GM21786 (cell line): Measurements from ENCODE around the gene ASIC4.

ENCODE experiments used
- ATAC-seq: cut with Tn5 transposase; IDR thresholded peaks from one replicate; pipeline ENCODE4 v1.9.1; 2021; ENCODE audit not compliant: unreplicated experiment

ASIC4 gene

DNA sequence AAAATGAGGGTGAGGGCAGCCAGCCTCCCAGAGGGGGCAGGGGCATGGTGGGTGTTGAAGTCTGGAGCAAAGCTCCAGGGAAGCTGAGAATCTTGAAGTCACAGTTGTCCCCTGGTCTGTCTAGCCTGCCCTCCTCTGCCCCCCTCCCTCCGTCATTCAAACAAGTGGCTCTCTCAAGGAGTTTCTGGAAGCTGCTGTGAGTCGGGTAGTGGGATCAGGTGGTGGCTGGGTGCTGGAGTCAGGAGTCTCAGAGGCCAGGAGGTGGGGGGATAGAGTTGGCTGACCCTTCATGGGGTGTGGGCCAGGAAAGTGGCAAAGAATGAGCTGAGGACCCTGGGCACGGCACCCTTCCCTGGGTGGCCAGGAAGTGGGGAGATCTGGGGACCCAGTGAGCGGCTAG, 495 bp upstream of the ASIC4 start:
- no peak for ATAC-seq

GRCh38 chr2:219514836-219515235, 554 bp downstream of the ASIC4 start:
- no peak for ATAC-seq

- no peak for ATAC-seq
Measured at GRCh38 chr2:219515874-219516629, 1.8 kb downstream of the ASIC4 start.

GRCh38 chr2:219516888-219517287, 2.6 kb downstream of the ASIC4 start:
- no peak for ATAC-seq

- no peak for ATAC-seq
Measured at GRCh38 chr2:219517954-219518778, 3.9 kb downstream of the ASIC4 start.

GRCh38 chr2:219519526-219519916, 5.2 kb downstream of the ASIC4 start:
- ATAC-seq: no peak

- ATAC-seq: no peak
Measured at GRCh38 chr2:219520079-219520478, 5.8 kb downstream of the ASIC4 start.

DNA sequence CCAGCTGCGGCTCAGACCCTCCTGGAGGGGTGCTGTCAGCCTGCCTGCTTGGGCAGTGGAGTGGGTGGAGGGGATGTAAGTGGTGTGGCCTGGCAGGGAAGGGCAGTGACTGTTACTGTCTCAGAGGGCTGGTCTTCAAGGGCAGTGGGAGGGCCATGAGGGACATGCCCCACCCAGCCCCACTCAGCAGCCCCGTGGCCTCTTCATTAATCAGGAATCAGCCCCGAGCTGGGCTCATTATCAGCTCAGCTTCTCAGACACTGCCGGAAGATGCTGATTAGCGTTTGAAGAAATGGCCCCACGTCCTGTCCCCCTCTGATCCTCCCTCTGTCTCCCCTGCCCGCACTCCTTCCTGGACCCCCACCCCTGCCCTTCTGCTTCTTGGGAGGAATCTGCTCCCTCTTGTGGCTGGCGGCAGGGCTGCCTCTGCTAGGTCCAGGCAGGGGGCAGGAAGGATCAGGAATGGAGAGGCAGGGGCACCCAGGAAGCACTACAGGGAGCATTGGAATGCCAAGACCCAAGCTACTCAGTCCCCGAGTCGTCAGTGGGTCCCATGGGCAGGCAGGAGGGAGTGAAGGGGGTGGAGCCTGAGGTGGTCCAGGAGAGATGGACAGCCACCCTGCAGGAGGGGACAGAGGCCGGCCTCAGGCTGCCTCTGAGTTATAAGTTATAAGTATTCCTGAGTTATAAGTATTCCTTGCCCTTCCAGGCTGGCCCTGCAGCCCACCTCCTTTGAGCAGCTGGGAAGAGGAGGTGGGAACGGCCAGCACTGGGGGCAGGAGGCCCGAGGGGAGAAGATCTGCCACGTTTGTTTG, 7.0 kb downstream of the ASIC4 start:
- no peak for ATAC-seq

DNA sequence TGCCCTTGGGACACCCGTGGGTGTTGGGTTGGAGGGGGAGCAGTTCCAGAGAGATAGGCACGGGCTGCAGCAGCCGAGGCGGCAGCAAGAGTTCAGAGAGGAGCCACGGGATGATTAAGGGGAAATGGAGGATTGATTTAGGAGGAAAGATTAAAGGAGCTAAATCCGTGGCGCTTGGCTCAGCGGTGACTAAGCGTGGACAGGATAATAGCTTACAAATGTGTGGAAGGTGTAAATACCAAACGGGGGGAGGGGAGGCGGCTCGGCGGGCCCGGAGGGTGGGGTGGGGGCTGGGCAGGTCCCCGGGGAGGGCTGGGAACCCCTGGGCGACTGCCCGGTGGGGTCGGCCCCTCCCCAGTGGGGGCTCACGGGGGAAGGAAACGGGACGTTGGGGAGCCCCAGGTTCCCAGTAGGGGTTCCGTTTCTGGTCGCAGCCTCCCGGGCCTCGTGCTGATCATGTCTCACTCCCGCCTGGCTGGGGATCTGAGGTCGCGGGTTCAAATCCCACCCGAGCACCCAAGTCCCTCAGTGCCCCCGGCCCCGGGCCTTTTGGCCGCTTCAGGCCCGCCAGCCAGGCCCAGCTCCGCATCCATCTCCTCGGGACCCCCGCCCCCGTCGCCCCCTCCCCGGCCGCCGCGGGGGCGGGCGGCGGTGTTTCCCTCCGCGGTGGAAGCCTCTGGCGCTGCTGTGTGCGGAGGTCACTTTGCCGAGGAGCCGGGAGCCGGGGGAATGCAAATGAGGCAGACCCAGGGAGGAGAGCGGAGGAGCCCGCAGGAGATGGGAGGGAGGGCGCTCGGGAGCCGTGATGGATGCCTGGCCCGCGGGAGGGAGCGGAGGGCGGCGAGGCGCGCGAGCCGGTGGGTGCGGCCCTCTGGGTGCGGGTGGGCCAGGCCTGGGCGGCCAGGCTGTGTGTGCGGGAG, 8.1 kb downstream of the ASIC4 start:
- no peak for ATAC-seq

DNA sequence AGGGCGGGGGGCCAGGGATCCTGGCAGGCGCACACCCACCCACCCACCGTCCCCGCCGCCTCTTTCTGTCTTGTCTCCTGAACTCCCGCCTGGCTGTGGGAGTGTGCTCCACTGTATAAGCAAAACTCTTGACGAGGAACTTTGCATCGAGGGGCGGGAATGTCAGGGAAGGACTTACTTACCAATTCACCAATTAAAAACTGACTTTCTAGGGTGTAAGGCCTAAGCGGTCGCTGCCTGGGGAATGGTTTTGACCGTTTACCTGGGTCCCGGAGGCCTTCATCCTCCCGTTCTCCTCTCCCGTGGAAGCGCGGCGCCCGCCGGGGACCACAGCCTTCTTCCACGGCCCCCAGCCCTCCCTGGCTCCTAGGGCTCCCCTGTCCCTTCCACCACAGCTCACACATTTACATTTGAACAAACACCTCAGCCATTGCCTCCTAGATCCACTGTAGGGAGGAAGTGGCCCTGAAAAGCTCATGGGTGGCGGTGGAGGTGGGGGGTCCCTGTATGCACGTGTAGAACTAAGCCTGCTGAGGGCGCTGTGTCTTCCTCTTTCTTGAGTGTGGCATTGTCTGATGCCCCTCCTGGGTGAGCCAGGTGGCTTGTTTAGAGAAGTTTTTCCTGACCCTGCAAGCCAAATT, 8.9 kb downstream of the ASIC4 start:
- no peak for ATAC-seq

DNA sequence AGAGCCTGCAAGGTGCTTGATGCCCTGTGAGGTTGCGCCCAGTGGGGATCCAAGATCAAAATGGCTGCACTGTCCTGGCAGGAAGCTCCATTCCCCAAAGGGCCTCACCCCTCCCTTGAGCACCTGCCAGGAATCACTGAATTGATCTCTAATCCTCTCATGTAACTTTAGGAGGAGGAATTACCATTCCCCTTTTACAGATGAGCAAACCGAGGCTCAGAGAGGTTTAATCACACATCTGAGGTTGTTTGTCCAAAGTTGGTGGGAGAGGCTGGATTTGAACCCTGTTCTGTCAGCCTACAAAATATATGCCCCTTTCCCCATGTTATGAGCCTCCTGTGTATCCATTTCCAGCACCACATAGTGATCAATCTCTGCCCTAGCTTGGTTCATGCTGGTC, 10.5 kb downstream of the ASIC4 start:
- no peak for ATAC-seq

- no peak for ATAC-seq
Measured at GRCh38 chr2:219525533-219526232, 11.4 kb downstream of the ASIC4 start.

DNA sequence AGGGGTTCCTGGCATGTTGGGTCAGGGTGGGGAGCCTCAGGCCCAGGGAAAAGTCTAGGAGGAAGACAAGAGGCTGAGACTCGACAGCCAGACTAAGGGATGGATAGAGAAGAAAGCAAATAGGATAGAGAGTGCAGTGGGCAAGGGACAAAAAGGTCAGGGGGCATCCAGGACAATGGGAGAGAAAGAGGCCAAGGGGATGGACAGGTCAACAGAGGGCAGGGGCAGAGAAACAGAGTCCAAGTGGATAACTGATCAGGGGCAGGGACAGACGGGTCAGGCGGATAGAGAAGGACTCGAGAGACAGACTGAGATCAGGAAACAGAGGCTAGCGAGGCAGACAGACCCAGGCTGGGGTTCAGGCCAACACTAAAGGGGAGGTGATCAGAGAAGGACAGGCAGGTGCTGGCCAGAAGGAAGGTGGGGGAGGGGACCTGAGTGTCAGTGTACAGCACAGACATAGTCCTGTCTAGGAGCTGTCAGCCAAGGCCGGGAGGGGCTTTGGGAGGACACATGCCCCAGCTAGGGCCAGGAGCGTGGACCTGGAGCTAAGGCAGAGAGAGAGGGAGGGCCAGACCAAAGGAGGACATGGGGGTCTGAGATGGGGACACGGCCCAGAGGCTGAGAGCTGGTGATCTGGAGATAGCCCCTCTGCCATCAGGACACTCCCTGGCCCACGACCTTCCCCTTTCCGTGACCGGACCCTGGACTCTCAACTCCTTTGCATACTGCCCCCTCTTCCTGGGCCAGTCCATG, 12.2 kb downstream of the ASIC4 start:
- no peak for ATAC-seq

DNA sequence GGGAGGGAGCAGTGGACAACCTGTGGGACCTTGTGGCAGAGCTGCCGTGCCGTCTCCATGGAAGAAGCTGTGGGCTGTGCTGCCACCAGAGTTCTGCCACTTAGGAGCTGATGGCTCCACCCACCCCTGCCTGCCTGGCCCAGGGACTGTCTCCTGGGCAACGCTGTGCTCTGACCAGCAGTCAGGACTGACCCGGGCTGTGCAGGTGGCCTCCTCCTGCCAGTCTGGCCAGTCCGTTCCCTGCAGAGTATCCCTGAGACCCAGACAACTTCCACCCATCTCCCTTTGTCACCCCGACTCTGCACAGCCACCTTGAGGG, 12.8 kb downstream of the ASIC4 start:
- no peak for ATAC-seq

DNA sequence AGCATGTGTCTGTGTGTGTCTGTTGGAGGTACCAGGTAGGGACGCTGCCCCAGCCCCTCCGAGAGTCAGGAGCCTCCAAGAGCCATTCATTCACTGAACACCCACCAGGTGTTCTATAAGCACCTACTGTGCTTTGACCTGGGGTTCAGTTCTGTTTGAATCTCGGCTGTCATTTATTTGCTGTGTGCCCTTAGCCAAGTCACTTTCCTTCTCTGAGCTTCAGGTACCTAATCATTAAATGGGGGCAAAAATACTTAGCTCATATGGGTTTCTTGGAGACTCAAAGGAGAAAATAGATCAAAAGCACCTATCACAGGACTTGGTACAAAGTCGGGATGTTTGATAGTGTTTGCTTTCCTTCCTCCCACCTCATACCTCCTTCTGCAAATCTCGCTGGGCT, 13.2 kb downstream of the ASIC4 start:
- no peak for ATAC-seq

DNA sequence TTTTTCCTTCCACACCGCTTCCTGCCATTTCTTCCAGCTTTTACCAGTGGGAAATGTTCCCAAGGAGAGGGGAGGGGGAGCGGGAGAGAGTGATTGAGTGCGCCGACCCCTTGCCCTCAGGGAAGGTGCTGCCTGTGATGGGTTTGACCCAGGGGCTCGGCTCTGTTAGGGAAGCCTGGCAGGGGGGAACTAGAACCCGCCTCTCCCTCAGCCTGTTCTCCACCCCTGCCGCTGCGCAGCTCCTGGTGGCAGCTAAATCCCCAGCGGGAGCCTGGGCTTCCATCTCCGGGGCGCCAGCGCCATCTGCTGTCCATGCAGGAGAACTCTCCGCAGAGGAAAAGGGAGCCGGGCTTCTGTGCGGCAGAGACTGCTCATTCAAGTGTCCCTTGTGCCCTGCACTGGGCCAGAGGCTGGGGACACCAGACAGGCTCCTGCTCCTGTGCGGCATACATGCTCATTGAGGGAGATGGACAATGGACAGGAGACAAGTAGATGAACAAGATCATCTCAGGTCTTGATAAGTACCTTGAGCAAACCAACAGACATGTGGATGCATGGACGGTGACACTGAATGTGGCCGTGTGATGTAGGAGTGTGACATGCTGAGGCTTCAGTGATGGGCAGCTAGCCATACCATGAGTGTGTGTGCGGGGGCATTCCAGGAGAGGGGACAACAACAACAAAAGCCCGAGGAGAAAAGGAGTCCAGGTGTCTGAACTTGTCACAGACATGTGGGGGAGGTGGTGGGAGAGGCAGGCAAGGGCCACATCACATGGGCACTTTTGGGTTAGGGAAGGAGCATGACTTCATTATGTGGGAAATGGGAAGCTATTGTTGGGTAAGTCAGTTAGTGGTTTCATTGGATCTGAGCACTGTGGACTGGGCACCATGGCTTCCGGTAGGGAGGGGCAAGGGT, 16.0 kb downstream of the ASIC4 start:
- ATAC-seq: peak; percentile 87

DNA sequence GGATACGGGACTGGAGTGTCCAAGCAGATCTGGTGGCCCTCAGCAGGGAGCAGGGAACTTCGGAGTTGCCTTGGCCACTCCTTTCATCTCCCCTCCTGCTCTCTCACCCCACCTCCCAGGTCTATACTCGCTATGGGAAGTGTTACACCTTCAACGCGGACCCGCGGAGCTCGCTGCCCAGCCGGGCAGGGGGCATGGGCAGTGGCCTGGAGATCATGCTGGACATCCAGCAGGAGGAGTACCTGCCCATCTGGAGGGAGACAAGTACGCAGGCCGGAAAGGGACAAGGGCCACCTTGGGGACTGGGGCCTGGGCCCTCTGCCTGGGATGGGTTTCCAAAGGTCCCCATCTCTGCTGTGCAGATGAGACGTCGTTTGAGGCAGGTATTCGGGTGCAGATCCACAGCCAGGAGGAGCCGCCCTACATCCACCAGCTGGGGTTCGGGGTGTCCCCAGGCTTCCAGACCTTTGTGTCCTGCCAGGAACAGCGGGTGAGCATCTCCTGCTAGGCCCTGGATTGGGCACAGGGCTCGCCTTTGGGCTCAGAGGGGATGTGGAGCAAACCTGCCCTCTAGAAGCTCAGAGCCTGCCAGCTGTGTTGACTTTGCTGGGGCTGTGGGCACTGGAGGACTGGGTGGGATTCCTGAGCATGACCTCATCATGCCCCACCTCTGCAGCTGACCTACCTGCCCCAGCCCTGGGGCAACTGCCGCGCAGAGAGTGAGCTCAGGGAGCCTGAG, 17.5 kb downstream of the ASIC4 start:
- ATAC-seq: no peak
